SU-DHL-6 (cell line): ENCODE measurements around the gene CD83.

ENCODE experiments used
- CTCF ChIP-seq: fragments of 200-600 bp; sonication (generic); IDR thresholded peaks from one replicate; pipeline ENCODE4 v1.5.1; 2017; ENCODE audit warnings: antibody characterized with exemption, mild to moderate bottlenecking, low read length, moderate library complexity; ENCODE audit not compliant: insufficient read depth, poor library complexity, severe bottlenecking
- EZH2phosphoT487 ChIP-seq: fragments of 200-600 bp; sonication (generic), shearing (Covaris generic); conservative IDR thresholded peaks from 2 replicates; pipeline ENCODE4 v1.6.1; 2018; ENCODE audit warnings: mild to moderate bottlenecking, antibody characterized with exemption, low read length, moderate library complexity, mixed read lengths

- no peak for TF ChIP-seq EZH2phosphoT487
- TF ChIP-seq CTCF: no peak
Observed at GRCh38 chr6:14079433-14079832, 38.1 kb upstream of the CD83 start.
